Amniotic epithelial cell (primary cell): ENCODE data around the gene ADIPOR2.

Source experiments
- DNase-seq: peaks from one replicate; pipeline ENCODE4 v3.0.0-alpha.2; 2010; ENCODE audit warnings: low read depth

ADIPOR2 gene

DNA sequence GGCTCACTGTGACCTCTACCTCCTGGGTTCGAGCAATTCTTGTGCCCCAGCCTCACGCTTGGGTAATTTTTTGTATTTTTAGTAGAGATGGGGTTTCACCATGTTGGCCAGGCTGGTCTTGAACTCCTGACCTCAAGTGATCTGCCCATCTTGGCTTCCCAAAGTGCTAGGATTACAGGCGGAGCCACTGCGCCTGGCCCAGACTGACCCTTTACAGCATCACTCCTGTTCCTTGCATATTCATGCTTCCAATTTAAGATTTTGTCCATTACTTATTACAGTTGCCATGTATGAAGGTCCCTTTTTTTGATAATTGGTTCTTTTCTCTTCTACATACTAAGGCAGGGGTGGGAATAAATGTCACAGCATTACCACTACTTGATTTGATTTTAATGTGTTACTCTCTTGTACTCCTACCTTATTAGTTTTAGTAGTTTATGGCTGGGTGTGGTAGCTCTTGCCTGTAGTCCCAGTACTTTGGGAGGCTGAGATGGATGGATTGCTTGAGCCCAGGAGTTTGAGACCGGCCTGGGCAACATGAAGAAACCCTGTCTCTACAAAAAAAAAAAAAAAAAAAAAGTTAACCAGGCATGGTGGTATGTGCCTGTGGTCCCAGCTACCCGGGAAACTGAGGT is 46.9 kb downstream of the ADIPOR2 start:
- no peak for DNase-seq

GRCh38 chr12:1738446-1738845 is 47.6 kb downstream of the ADIPOR2 start:
- DNase-seq, result no peak

DNA sequence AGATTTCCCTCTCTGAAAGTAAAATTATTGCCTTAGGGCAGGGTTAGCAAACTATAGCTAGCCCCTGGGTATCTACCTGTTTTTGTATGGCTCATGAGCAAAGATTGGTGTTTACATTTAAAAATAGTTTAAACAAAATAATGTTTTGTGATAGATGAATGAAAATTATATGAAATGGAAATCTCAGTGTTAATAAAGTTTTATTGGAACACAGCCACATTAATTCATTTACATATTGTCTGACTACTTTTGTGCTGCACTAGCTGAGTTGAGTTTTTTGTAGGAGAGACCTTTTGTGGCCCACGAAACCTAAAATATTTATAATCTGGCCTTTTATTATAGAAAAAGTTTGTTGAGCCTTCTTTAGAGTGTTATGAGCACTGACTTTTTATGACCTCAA is 48.5 kb downstream of the ADIPOR2 start:
- DNase-seq, result no peak

- no peak for DNase-seq
Observed at GRCh38 chr12:1740161-1740948, 49.5 kb downstream of the ADIPOR2 start.

DNA sequence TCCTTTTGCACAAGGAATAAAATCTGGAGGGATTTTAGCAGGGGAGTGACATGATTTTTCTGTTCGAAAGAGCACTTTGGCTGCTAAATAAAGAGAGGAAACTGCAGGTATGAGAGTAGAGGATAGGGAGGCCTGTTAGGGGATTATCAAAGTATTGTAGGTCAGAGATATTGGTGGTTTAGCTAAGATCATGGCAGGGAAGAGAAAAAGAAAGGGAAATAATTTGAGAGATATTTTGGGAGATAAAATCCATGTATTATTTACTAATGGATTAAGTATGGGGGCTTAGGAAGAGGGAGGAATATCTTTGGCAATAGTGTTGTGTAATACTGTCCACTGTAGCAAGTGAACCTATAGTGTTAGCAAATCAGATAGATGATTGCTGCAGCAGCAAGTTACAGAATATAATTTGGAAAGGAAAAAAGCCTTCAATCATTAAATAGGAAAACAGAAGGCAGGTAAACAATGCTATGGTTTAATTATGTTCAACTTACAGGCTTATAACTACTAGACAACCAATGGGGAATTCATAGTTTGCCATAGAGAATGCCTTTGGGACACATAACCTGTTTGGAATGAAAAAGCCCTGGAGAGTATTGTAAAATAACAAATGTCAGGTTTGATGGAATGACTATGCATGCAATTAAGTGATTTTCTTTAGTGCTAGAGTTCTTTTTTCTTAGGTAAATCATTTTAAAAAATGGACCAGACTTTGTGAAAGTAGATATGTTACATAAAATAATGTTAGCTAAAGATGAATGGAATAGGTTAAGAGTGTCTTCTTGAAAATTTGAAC is 50.5 kb downstream of the ADIPOR2 start:
- DNase-seq, result peak; percentile 45

- DNase-seq, result peak; percentile 15
Observed at GRCh38 chr12:1744932-1745331, 54.1 kb downstream of the ADIPOR2 start.

GRCh38 chr12:1747609-1748008 is 56.7 kb downstream of the ADIPOR2 start:
- no peak for DNase-seq

DNA sequence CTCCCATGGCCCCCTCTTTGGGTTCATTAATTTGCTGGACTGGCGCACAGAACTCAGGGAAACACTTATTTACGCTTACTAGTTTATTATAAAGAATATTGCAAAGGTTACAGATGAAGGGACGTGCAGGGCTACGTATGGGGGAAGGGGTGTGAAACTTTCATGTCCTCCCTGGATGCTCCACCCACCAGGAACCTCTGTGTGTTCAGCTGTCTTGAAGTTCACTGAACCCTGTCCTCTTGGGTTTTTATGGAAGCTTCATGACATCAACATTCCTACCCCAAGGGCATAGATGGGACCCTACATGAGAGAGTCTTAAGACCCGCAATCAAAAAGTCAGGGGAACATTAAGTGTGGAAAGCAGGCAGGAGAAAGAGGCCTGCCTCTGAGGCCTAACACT is 58.1 kb downstream of the ADIPOR2 start:
- no peak for DNase-seq

- DNase-seq, result no peak
Observed at GRCh38 chr12:1750300-1750699, 59.4 kb downstream of the ADIPOR2 start.

- DNase-seq, result no peak
Observed at GRCh38 chr12:1758376-1758775, 67.5 kb downstream of the ADIPOR2 start.

DNA sequence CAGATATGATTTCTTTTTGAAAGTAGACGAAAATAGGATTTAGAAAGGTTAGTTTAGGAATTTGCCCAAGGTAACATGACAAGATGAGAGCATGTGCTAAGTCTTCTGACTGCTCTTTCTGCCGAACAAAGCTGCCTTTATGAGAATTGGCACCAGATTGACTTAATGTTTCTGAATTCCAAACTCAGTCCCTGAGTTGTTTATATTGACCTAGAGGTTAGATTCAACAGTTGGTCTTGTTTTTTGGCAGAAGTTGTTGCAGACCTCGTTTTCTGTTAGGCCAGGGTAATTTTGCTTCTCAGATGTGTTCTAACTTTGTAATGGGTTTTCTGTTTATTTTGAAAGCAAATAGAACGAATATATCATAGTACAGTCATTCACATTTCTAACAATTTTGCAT is 68.0 kb downstream of the ADIPOR2 start:
- no peak for DNase-seq

GRCh38 chr12:1760566-1761382 is 69.9 kb downstream of the ADIPOR2 start:
- DNase-seq, result peak; percentile 84

GRCh38 chr12:1761857-1762256 is 71.0 kb downstream of the ADIPOR2 start:
- no peak for DNase-seq

- no peak for DNase-seq
Observed at GRCh38 chr12:1763153-1763552, 72.3 kb downstream of the ADIPOR2 start.

DNA sequence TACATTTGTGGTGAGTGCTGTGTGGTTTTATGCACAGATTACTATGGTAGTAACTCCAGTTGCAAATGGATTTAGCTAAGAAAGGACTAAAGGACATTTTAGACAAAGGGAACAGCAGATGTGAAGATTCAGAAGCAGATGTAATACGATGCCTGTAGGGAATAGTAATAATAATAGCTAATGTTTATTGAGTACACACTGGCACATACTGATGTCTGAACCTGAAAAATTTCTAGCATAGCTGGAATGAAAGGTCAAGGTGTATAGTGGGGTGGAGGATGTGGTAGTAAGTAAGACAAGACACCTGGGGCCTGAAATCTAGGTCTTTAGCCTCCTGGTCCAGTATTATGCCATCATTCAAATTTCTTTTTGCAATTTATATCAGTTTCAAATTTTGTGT is 75.2 kb downstream of the ADIPOR2 start:
- no peak for DNase-seq

GRCh38 chr12:1767407-1768090 is 76.7 kb downstream of the ADIPOR2 start:
- no peak for DNase-seq

- no peak for DNase-seq
Observed at GRCh38 chr12:1768615-1769014, 77.7 kb downstream of the ADIPOR2 start.

DNA sequence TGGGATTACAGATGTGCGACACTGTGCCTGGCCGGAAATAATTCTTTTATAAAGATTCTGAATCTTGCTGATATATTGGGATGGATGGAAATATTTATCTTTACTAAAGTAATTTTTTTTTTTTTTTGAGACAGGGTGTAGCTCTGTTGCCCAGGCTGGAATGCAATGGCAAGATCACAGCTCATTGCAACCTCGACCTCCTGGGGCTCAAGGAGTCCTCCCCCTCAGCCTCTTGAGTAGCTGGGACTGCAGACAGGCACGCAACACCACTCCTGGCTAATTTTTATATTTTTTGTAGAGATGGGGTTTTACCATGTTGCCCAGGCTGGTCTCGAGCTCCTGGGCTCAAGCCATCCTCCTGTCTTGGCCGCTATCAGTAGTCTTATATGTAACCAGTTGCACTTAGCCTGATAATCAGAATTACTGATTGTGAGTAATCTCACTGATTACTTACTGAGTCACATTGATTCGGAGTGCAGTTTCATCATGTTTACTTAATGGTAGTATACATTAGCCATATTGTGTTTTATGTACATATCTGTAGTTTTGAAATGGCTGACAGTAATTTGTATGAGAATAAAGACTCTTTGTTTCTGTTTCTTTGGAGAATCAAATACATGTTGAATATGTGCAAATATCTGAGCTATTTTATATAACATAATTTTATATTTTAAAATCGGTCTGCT is 79.1 kb downstream of the ADIPOR2 start:
- peak; percentile 42 for DNase-seq

GRCh38 chr12:1773937-1774655 is 83.2 kb downstream of the ADIPOR2 start:
- DNase-seq, result peak; percentile 59
